Erythroblast (primary cell): ENCODE results near the gene H2BK1.
A peak's percentile ranks its signal among the peaks of the same experiment; 100 is the strongest.

Source experiments
- DNase-seq, 2 experiments: peaks; one replicate each; lab custom pipeline; 2025; lab: John Stamatoyannopoulos, UW
- GATA1 ChIP-seq: IDR thresholded peaks from 2 replicates; pipeline ENCODE4 v1.6.1; 2011; ENCODE audit warnings: low read depth, mild to moderate bottlenecking, control low read depth, low read length, moderate library complexity
- POLR2A ChIP-seq: IDR thresholded peaks from 2 replicates; pipeline ENCODE4 v1.6.1; 2011; ENCODE audit warnings: mild to moderate bottlenecking, low read length

Gene H2BK1

GRCh38 chr7:151232091-151232916 lies 22.0 kb upstream of the H2BK1 start, which contains the start of gene CHPF2:
CHPF2 (plus strand) TSS chr7:151232483; CDS start chr7:151234012, 1,529 bp downstream.
- TF ChIP-seq POLR2A (peak; percentile 80), GATA1 (no peak)
- DNase-seq: peak; percentile 90 to 93

GRCh38 chr7:151231080-151231479 lies 20.8 kb upstream of the H2BK1 start:
- TF ChIP-seq GATA1: no peak
- TF ChIP-seq POLR2A: no peak
- no peak for DNase-seq

DNA sequence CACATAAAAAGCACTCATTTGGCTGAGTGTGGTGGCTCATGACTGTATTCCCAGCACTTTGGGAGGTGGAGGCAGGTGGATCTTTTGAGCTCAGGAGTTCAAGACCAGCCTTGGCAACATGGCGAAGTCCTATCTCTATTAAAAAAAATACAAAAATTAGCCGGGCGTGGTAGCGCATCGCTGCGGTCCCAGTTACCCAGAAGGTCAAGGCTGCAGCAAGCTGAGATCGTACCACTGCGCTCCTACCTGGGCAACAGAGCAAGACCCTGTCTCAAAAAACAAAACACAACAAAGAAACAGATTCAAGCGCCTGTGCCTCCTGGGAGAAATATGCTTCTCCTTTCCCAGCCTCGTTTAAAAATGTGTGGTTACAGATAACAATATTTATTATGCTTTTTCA lies 19.0 kb upstream of the H2BK1 start:
- no peak for TF ChIP-seq POLR2A
- TF ChIP-seq GATA1: no peak
- no peak for DNase-seq

DNA sequence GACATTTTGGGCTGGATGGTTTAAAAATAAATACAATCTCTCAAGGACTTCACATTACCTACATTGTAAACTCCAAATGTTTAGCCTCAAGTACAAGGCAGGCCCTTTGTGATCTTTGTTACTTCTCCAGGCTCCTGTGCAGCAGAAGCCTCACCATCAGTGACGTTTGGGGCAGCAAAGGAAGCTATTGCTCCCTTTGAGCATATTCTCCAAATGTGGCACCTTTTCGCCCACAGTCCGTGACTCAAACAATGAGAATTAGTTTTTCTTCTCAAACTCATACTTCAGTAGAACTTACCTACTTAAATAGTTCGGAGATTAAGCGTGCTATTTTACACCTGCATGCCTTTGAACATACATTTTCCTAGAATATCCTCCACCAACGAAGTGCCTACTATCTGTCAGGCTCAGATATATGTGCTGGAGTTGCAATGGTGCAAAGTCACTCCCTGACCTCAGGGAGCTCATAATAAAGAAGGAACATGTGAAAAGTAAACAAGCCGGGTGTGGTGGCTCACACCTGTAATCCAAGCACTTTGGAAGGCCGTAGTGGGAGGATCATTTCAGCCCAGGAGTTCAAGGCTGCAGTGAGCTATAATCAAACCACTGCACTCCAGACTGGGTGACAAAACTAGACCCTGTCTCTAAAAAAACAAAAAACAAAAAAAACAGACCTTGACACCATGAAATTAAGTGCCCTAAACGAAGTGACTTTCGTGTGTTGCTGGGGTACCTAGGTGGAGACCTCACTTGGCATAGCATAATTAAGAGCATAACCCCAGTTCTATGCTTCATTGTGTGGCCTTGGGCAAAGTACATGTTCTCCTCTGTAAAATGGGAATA lies 18.0 kb upstream of the H2BK1 start:
- DNase-seq: peak in 1 of 2 experiments; percentile 37
- no peak for TF ChIP-seq GATA1
- TF ChIP-seq POLR2A: no peak

DNA sequence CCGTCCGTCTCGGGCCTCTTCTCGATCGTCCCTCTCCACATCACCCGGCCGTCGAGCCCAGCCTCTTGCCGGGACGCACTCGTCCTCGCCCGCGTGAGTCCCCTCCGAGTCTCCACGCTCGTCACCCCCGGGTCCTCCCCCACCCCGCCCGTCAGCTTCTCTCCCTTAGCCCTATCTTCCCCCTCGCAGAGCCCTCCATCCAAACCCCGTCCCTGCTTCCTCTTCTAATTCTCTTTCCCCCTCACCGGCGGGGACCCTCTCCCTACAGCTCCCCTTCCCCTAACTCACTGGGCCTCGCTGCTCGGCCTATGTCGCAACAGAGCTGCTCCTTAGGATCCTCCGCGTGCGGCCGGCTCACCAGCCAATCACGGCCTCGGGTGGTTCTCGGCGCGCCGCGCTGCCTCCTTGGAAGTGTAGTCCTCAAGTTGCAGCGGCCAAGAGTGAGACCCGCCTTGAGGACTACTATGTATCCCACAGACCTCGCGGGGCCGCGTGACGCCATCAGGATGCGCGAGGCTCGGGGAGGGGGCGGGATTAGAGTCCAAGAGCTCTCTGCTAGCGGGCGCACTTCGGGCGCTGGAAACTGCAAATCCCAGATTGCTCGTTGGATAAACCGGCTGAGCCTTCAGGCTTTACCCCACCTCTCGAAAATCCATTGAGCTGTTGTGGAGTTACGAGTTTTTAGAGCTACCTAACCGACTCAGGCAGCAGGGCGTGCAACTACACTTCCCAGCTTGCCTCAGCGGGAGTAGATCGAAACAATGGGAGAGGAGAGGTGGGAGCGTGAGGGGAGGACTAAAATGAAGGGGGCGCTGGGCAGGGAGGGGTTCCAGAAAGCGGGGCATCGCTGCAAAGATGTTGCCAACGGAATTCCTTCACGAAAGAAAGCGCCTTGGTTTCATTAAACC lies 16.8 kb upstream of the H2BK1 start, which contains the start of gene ABCF2:
TSS of gene ABCF2 (minus strand) at position 331 of the 908 bp plus-strand sequence. CDS start 747 bp downstream, outside the sequence.
- peak; percentile 98 to 99 for DNase-seq

GRCh38 chr7:151226560-151226874 lies 16.2 kb upstream of the H2BK1 start:
- DNase-seq: no peak
- TF ChIP-seq GATA1 (no peak), POLR2A (no peak)

More for the DNA sequence above, 16.8 kb upstream of the H2BK1 start, which contains the start of gene ABCF2:
- TF ChIP-seq POLR2A (peak; percentile 57), GATA1 (peak; percentile 9)

- DNase-seq: no peak
- TF ChIP-seq GATA1 (no peak), POLR2A (no peak)
Observed at GRCh38 chr7:151225948-151226510, 15.7 kb upstream of the H2BK1 start.

DNA sequence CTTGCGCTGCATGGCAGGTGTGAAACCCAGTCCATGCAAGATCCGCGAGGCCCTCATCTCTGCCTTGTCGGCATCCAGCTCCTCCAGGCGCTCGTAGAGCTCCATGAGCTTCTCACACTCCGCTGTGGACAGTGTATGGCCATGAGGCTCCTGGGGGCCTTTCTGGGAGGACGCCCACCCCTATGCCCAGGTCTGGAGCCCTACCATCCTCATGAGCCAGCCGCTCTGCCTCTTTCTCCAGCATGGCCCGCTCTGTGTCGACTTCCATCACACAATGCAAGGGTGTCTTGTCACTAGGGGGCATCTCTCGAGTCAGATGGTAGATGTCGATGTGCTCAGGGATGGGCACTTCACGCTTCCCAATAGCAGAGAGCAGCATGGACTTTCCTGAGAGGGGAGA lies 13.4 kb upstream of the H2BK1 start:
- no peak for DNase-seq
- TF ChIP-seq GATA1 (no peak), POLR2A (no peak)

DNA sequence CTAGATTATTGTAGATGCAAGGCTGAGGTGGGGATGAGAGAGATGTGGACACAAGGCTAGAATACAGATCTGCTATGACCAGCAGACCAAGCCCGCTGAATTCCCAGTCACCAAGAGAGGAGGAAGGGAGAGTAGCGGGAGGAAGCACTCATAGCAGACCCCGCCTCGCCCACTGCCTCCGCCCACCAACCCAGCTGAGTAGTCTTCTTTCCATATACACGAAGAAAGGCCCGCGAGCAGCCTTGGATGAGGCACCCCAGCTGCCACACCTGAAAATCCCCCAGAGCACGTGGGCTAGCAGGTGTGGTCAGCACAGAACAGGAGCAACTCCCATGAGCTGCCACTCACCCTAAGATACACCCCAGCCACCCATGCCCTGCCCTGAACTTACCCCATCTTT lies 7.9 kb upstream of the H2BK1 start:
- DNase-seq: no peak
- no peak for TF ChIP-seq POLR2A
- no peak for TF ChIP-seq GATA1

DNA sequence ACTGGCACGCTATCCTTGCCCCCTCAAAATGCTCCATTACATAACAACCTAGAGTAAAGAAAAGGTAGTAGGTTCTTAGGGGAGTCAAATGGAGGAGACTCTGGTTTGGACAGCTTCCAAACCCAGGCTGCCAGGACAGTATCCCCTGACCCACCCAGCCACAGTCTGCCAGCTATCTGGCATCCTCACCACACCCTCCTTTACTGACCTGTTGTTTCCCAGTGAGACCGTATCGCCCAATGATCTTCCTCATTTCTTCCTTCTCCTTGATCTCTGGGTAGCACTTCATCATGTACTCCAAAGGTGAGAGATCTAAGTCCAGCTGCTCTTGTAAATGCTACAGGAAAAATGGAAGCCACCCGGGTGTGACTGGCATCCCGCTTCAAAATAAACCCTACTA lies 5.1 kb upstream of the H2BK1 start:
- DNase-seq: no peak
- TF ChIP-seq GATA1: no peak
- TF ChIP-seq POLR2A: no peak

DNA sequence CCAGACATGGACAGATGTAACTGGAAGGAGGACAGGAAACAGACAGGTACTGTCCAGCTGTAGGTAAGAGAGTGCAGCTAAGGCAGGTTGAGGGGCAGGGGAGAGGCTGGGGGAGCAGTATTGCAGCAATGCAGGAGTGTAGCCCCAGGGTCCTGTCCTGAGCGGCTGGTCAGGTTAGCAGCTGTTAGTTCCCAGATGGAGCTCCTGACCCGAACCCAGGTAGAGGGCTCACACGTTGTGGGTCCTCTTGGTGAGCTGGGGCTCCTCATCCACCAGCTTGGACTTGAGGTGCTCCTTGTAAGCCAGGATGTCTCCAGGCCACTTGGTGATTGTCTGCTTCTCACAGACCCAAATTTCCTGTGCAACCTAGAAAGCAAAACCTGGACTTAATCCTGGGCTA lies 3.5 kb upstream of the H2BK1 start:
- DNase-seq: no peak
- no peak for TF ChIP-seq POLR2A
- TF ChIP-seq GATA1: no peak

DNA sequence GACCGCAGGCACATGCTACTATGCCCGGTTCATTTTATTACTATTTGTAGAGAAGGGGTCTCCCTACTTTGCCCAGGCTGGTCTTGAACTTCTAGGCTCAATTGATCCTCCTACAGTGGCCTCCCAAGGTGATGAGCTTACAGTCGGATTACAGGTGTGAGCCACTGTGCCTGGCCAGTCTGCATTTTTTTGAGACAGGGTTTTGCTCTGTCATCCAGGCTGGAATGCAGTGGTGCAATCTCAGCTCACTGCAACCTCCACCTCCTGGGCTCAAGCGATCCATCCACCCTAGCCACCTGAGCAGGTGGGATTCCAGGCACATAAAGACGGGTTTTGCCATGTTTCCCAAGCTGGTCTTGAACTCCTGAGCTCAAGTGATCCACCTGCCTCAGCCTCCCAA lies 2.3 kb upstream of the H2BK1 start:
- TF ChIP-seq POLR2A (no peak), GATA1 (no peak)
- DNase-seq: no peak
